ENCODE results near the gene RXFP1.
"Not testable (repeated sequence)": the region's sequence is repeated elsewhere in the genome, so short reads cannot be mapped to it uniquely, and the experiment has no call there.

The RXFP1 gene

GRCh38 chr4:158663255-158663654 lies 141.6 kb downstream of the RXFP1 start:
- not testable (repeated sequence) for H3K4me3 ChIP-seq (ENCODE audit: low read length); H3K27me3 ChIP-seq (ENCODE audit: control insufficient read depth, insufficient read depth, low read length)

GRCh38 chr4:158663707-158664625 lies 142.3 kb downstream of the RXFP1 start:
- H3K4me1 ChIP-seq (ENCODE audit: control insufficient read depth, insufficient read depth, low read length); H3K4me2 ChIP-seq (ENCODE audit: low read length); H3K9me3 ChIP-seq (replicated peaks; ENCODE audit: low read length); H3K27me3 ChIP-seq (ENCODE audit: control insufficient read depth, insufficient read depth, low read length); H3K9ac ChIP-seq (ENCODE audit: low read depth, low read length); H3K36me3 ChIP-seq (ENCODE audit: insufficient read depth, low read length); H3K4me3 ChIP-seq (ENCODE audit: low read length): not testable (repeated sequence)

More at GRCh38 chr4:158663255-158663654, 141.6 kb downstream of the RXFP1 start:
- H3K9me3 ChIP-seq (replicated peaks; ENCODE audit: low read length); H3K4me2 ChIP-seq (ENCODE audit: low read length); H3K9ac ChIP-seq (ENCODE audit: low read depth, low read length); H3K36me3 ChIP-seq (ENCODE audit: insufficient read depth, low read length); H3K4me1 ChIP-seq (ENCODE audit: control insufficient read depth, insufficient read depth, low read length): not testable (repeated sequence)

GRCh38 chr4:158664806-158665205 lies 143.1 kb downstream of the RXFP1 start:
- H3K4me3 ChIP-seq (ENCODE audit: low read length): no peak overlapping the region

GRCh38 chr4:158666892-158667291 lies 145.2 kb downstream of the RXFP1 start:
- peaks cover 4% of the 10 kb centered on the region for H3K4me1 ChIP-seq (ENCODE audit: control insufficient read depth, insufficient read depth, low read length)
- H3K27me3 ChIP-seq (ENCODE audit: control insufficient read depth, insufficient read depth, low read length): no peaks in the 10 kb centered on the region
- no peaks in the 10 kb centered on the region for H3K9me3 ChIP-seq (replicated peaks; ENCODE audit: low read length)
- H3K9ac ChIP-seq (ENCODE audit: low read depth, low read length): no peak overlapping the region
- no peak overlapping the region for H3K4me2 ChIP-seq (ENCODE audit: low read length)
- no peaks in the 10 kb centered on the region for H3K36me3 ChIP-seq (ENCODE audit: insufficient read depth, low read length)
- H3K4me3 ChIP-seq (ENCODE audit: low read length): no peak overlapping the region

More at GRCh38 chr4:158664806-158665205, 143.1 kb downstream of the RXFP1 start:
- no peak overlapping the region for H3K9ac ChIP-seq (ENCODE audit: low read depth, low read length)
- H3K4me2 ChIP-seq (ENCODE audit: low read length): no peak overlapping the region
- H3K4me1 ChIP-seq (ENCODE audit: control insufficient read depth, insufficient read depth, low read length): peaks cover 4% of the 10 kb centered on the region
- no peaks in the 10 kb centered on the region for H3K9me3 ChIP-seq (replicated peaks; ENCODE audit: low read length)
- no peaks in the 10 kb centered on the region for H3K36me3 ChIP-seq (ENCODE audit: insufficient read depth, low read length)
- no peaks in the 10 kb centered on the region for H3K27me3 ChIP-seq (ENCODE audit: control insufficient read depth, insufficient read depth, low read length)

GRCh38 chr4:158667651-158668198 lies 146.0 kb downstream of the RXFP1 start:
- no peaks in the 10 kb centered on the region for H3K36me3 ChIP-seq (ENCODE audit: insufficient read depth, low read length)
- H3K9me3 ChIP-seq (replicated peaks; ENCODE audit: low read length): no peaks in the 10 kb centered on the region
- no peak overlapping the region for H3K4me2 ChIP-seq (ENCODE audit: low read length)
- no peak overlapping the region for H3K4me3 ChIP-seq (ENCODE audit: low read length)
- no peaks in the 10 kb centered on the region for H3K27me3 ChIP-seq (ENCODE audit: control insufficient read depth, insufficient read depth, low read length)
- H3K4me1 ChIP-seq (ENCODE audit: control insufficient read depth, insufficient read depth, low read length): peaks cover 4% of the 10 kb centered on the region
- H3K9ac ChIP-seq (ENCODE audit: low read depth, low read length): no peak overlapping the region

- Histone ChIP-seq H3K4me2 (ENCODE audit: low read length) (no peak overlapping the region), H3K36me3 (ENCODE audit: insufficient read depth, low read length) (no peaks in the 10 kb centered on the region), H3K4me1 (ENCODE audit: control insufficient read depth, insufficient read depth, low read length) (peaks cover 4% of the 10 kb centered on the region), H3K9me3 (replicated peaks; ENCODE audit: low read length) (no peaks in the 10 kb centered on the region), H3K27me3 (ENCODE audit: control insufficient read depth, insufficient read depth, low read length) (no peaks in the 10 kb centered on the region), H3K4me3 (ENCODE audit: low read length) (no peak overlapping the region), H3K9ac (ENCODE audit: low read depth, low read length) (no peak overlapping the region)
Measured at GRCh38 chr4:158669310-158669709, 147.6 kb downstream of the RXFP1 start.

GRCh38 chr4:158670975-158671664 lies 149.4 kb downstream of the RXFP1 start:
- peaks cover 4% of the 10 kb centered on the region for H3K4me1 ChIP-seq (ENCODE audit: control insufficient read depth, insufficient read depth, low read length)
- peak overlapping the region; percentile 88 for H3K9ac ChIP-seq (ENCODE audit: low read depth, low read length)
- peak overlapping the region; percentile 88 for H3K4me2 ChIP-seq (ENCODE audit: low read length)
- no peaks in the 10 kb centered on the region for H3K36me3 ChIP-seq (ENCODE audit: insufficient read depth, low read length)
- H3K9me3 ChIP-seq (replicated peaks; ENCODE audit: low read length): no peaks in the 10 kb centered on the region
- peak overlapping the region; percentile 92 for H3K4me3 ChIP-seq (ENCODE audit: low read length)
- H3K27me3 ChIP-seq (ENCODE audit: control insufficient read depth, insufficient read depth, low read length): no peaks in the 10 kb centered on the region

GRCh38 chr4:158671665-158671914 lies 149.9 kb downstream of the RXFP1 start, which contains the start of gene C4orf46:
Gene C4orf46, minus strand, starts transcription at chr4:158671887. Its CDS starts 86 bp downstream, at chr4:158671801.
- H3K27me3 ChIP-seq (ENCODE audit: control insufficient read depth, insufficient read depth, low read length): no peaks in the 10 kb centered on the region
- H3K9ac ChIP-seq (ENCODE audit: low read depth, low read length): peak within 1 kb of the TSS; percentile 88
- no peaks in the 10 kb centered on the region for H3K9me3 ChIP-seq (replicated peaks; ENCODE audit: low read length)
- H3K36me3 ChIP-seq (ENCODE audit: insufficient read depth, low read length): no peaks in the 10 kb centered on the region
- H3K4me1 ChIP-seq (ENCODE audit: control insufficient read depth, insufficient read depth, low read length): peaks cover 4% of the 10 kb centered on the region
- peak within 1 kb of the TSS; percentile 92 for H3K4me3 ChIP-seq (ENCODE audit: low read length)
- H3K4me2 ChIP-seq (ENCODE audit: low read length): peak within 1 kb of the TSS; percentile 88

GRCh38 chr4:158671915-158672806 lies 150.5 kb downstream of the RXFP1 start, which contains the start of gene ETFDH:
Gene ETFDH, plus strand, starts transcription at chr4:158672296. Its CDS starts 161 bp downstream, at chr4:158672457.
- Histone ChIP-seq H3K9me3 (replicated peaks; ENCODE audit: low read length) (no peaks in the 10 kb centered on the region), H3K4me3 (ENCODE audit: low read length) (peak within 1 kb of the TSS; percentile 92), H3K36me3 (ENCODE audit: insufficient read depth, low read length) (no peaks in the 10 kb centered on the region), H3K27me3 (ENCODE audit: control insufficient read depth, insufficient read depth, low read length) (no peaks in the 10 kb centered on the region), H3K9ac (ENCODE audit: low read depth, low read length) (peak within 1 kb of the TSS; percentile 88), H3K4me2 (ENCODE audit: low read length) (peak within 1 kb of the TSS; percentile 88), H3K4me1 (ENCODE audit: control insufficient read depth, insufficient read depth, low read length) (peaks cover 4% of the 10 kb centered on the region)

- Histone ChIP-seq H3K4me2 (ENCODE audit: low read length) (no peak overlapping the region), H3K4me3 (ENCODE audit: low read length) (no peak overlapping the region), H3K4me1 (ENCODE audit: control insufficient read depth, insufficient read depth, low read length) (peaks cover 4% of the 10 kb centered on the region), H3K9me3 (replicated peaks; ENCODE audit: low read length) (no peaks in the 10 kb centered on the region), H3K9ac (ENCODE audit: low read depth, low read length) (no peak overlapping the region), H3K36me3 (ENCODE audit: insufficient read depth, low read length) (no peaks in the 10 kb centered on the region), H3K27me3 (ENCODE audit: control insufficient read depth, insufficient read depth, low read length) (no peaks in the 10 kb centered on the region)
Measured at GRCh38 chr4:158673633-158674032, 152.0 kb downstream of the RXFP1 start.

- no peak overlapping the region for H3K4me2 ChIP-seq (ENCODE audit: low read length)
- H3K4me1 ChIP-seq (ENCODE audit: control insufficient read depth, insufficient read depth, low read length): no peaks in the 10 kb centered on the region
- no peaks in the 10 kb centered on the region for H3K36me3 ChIP-seq (ENCODE audit: insufficient read depth, low read length)
- no peaks in the 10 kb centered on the region for H3K9me3 ChIP-seq (replicated peaks; ENCODE audit: low read length)
- H3K27me3 ChIP-seq (ENCODE audit: control insufficient read depth, insufficient read depth, low read length): no peaks in the 10 kb centered on the region
- no peak overlapping the region for H3K4me3 ChIP-seq (ENCODE audit: low read length)
- no peak overlapping the region for H3K9ac ChIP-seq (ENCODE audit: low read depth, low read length)
Measured at GRCh38 chr4:158676076-158676475, 154.4 kb downstream of the RXFP1 start.
